Activated naive CD4-positive, alpha-beta T cell treated with anti-CD3 and anti-CD28 coated beads, Interleukin-2, amount 50 U/mL, for 24 hours (primary cell): ENCODE results near the gene SVIL.
"Not testable (repeated sequence)": the region's sequence is repeated elsewhere in the genome, so short reads cannot be mapped to it uniquely, and the experiment has no call there.

Experiments used
- H3K27ac Mint-ChIP-seq: one replicate; pipeline ENCODE4 v1.8.0; 2021; ENCODE audit warnings: mild to moderate bottlenecking, mixed read lengths
- H3K27me3 Mint-ChIP-seq: one replicate; pipeline ENCODE4 v1.8.0; 2021; ENCODE audit warnings: mixed read lengths
- H3K36me3 Mint-ChIP-seq: one replicate; pipeline ENCODE4 v1.8.0; 2021; ENCODE audit warnings: mixed read lengths
- H3K4me1 Mint-ChIP-seq: one replicate; pipeline ENCODE4 v1.8.0; 2021; ENCODE audit warnings: mixed read lengths
- H3K4me3 Mint-ChIP-seq: one replicate; pipeline ENCODE4 v1.8.0; 2021; ENCODE audit warnings: mild to moderate bottlenecking, mixed read lengths
- H3K9me3 Mint-ChIP-seq: one replicate; pipeline ENCODE4 v1.8.0; 2021; ENCODE audit warnings: mixed read lengths

The SVIL gene

GRCh38 chr10:29522061-29522855 lies 112.5 kb downstream of the SVIL start:
- Mint-ChIP-seq H3K36me3 (peaks cover 21% of the 10 kb centered on the region), H3K27ac (no peak overlapping the region)

GRCh38 chr10:29519659-29520058 lies 115.1 kb downstream of the SVIL start:
- Mint-ChIP-seq H3K27me3 (no peaks in the 10 kb centered on the region), H3K4me1 (no peaks in the 10 kb centered on the region), H3K9me3 (no peaks in the 10 kb centered on the region), H3K27ac (no peak overlapping the region), H3K4me3 (no peak overlapping the region), H3K36me3 (peaks cover 17% of the 10 kb centered on the region)

More at GRCh38 chr10:29522061-29522855, 112.5 kb downstream of the SVIL start:
- Mint-ChIP-seq H3K9me3 (no peaks in the 10 kb centered on the region), H3K4me1 (no peaks in the 10 kb centered on the region), H3K4me3 (no peak overlapping the region), H3K27me3 (no peaks in the 10 kb centered on the region)

DNA sequence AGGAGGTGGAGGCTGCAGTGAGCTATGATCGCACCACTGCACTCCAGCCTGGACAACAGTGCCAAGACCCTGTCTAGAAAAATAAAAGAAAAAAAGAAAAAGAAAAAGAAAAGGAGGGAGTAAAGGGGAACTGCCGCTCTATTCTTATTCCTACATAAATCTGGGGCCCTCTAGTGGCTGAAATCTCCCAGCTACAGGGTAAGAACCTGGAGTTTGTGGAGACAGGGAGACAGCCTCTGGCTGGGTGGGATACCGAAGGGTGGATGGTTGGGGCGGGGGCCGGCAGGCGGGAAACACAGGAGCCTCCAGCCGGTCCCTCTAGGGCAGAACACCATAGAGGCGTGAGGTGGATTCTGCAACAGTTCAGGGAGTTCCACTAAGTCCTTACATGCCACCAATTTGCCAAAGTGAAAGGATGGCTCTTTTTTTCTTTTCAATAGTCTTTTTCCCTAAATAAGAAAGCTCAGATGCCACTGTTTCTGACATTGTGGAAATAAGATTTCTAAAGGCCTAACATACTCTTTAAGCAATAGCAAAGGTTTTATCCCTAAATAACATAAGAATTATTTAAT lies 117.3 kb downstream of the SVIL start:
- Mint-ChIP-seq H3K4me1 (no peaks in the 10 kb centered on the region), H3K4me3 (no peak overlapping the region), H3K27ac (no peak overlapping the region), H3K27me3 (no peaks in the 10 kb centered on the region), H3K36me3 (peaks cover 16% of the 10 kb centered on the region), H3K9me3 (no peaks in the 10 kb centered on the region)

DNA sequence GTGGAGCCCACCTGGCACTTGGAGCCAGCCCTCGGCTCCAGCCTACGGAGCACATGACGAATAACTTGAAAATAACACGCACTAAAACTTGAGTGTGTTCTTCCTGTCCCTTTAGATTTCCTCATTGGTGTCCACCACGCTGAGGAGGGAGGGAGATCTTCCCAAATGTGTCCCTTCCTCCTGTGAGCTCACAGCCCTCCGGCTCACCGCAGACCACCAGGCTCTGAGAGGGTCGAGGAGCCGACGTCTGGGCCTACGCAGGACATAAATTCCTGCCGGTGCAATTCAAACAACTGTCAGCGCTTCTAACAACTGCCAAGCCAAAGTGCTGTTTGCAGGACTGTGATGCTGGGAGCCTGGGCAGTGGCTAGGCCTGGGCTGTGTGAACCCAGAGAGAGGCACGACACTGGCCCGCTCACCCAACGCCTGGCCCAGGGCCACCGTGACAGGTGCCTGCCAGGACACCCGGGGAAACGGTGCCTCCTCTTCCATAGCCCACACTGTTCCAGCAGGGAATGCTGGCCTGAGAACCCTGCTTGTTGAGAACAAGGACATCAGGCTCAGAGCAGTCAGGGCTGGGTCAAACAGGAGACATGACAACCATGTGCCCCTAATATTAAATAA lies 118.3 kb downstream of the SVIL start:
- not testable (repeated sequence) for H3K27ac Mint-ChIP-seq

GRCh38 chr10:29515879-29516278 lies 118.9 kb downstream of the SVIL start:
- H3K4me1 Mint-ChIP-seq, H3K27me3 Mint-ChIP-seq, H3K9me3 Mint-ChIP-seq, H3K27ac Mint-ChIP-seq, H3K36me3 Mint-ChIP-seq, H3K4me3 Mint-ChIP-seq: not testable (repeated sequence)

More for the DNA sequence above, 118.3 kb downstream of the SVIL start:
- H3K36me3 Mint-ChIP-seq: peaks cover 11% of the 10 kb centered on the region
- H3K4me3 Mint-ChIP-seq, H3K9me3 Mint-ChIP-seq, H3K27me3 Mint-ChIP-seq, H3K4me1 Mint-ChIP-seq: not testable (repeated sequence)

GRCh38 chr10:29515104-29515503 lies 119.7 kb downstream of the SVIL start:
- H3K36me3 Mint-ChIP-seq, H3K4me1 Mint-ChIP-seq, H3K4me3 Mint-ChIP-seq, H3K27me3 Mint-ChIP-seq, H3K27ac Mint-ChIP-seq, H3K9me3 Mint-ChIP-seq: not testable (repeated sequence)

- no peak overlapping the region for H3K27ac Mint-ChIP-seq
- no peaks in the 10 kb centered on the region for H3K9me3 Mint-ChIP-seq
- no peaks in the 10 kb centered on the region for H3K27me3 Mint-ChIP-seq
- no peak overlapping the region for H3K4me3 Mint-ChIP-seq
- H3K4me1 Mint-ChIP-seq: no peaks in the 10 kb centered on the region
- peaks cover 4% of the 10 kb centered on the region for H3K36me3 Mint-ChIP-seq
Observed at GRCh38 chr10:29514306-29514705, 120.5 kb downstream of the SVIL start.

GRCh38 chr10:29512425-29512974 lies 122.3 kb downstream of the SVIL start:
- Mint-ChIP-seq H3K4me1 (no peaks in the 10 kb centered on the region), H3K27ac (no peak overlapping the region), H3K9me3 (no peaks in the 10 kb centered on the region), H3K27me3 (no peaks in the 10 kb centered on the region), H3K36me3 (peaks cover 2% of the 10 kb centered on the region), H3K4me3 (no peak overlapping the region)

DNA sequence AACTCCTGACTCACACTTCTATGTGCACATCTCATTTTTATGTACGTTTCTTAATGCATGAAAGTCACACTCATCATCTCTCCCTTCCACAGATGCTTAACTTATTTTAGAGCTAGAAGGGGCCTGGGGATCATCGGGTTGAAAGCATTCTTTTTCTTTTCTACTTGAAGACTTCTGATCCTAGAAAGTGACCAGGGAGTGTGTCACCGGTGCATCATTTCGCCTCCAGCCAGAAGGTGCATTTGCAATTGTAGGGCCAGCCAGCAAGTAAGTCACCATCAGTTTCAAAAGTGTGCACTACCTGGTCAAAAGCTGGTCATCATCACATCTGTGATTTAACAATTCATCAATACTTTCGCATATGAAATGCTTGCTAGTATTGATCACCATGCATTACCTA lies 123.0 kb downstream of the SVIL start:
- H3K36me3 Mint-ChIP-seq, H3K4me3 Mint-ChIP-seq, H3K4me1 Mint-ChIP-seq, H3K27me3 Mint-ChIP-seq, H3K9me3 Mint-ChIP-seq, H3K27ac Mint-ChIP-seq: not testable (repeated sequence)

DNA sequence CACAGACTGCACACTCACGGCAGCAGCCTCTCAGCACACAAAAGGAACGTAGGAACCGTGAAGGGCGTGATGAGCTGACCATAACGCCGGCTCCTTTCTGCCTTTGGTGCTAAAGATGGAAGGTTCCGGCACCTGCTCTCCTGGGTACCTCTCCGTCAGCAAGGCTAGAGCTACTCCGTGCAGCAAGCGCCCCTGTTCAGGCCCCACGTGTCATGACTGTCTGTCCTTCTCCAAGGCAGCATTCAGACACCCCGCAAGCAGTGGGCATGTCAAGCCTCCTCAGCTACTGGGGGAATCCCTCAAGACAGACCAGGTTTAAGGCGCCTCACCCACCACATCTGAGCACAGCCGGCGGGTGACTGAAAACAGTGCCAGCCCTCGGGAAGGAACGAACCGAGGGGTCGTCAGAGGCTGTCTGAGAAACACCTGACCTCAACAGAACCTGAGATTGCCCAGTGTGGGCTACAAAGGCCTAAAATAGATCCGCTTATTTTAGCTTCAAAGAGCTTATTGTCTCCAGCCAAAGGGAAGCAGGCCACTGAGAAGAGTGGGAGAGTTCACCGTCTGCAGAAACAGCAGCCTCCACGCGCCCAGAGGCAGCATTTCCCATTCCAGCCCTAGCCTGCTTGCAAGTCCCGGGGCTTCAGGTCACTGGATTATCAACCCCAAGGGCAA lies 124.2 kb downstream of the SVIL start:
- H3K4me1 Mint-ChIP-seq, H3K4me3 Mint-ChIP-seq, H3K9me3 Mint-ChIP-seq, H3K27me3 Mint-ChIP-seq, H3K27ac Mint-ChIP-seq, H3K36me3 Mint-ChIP-seq: not testable (repeated sequence)

DNA sequence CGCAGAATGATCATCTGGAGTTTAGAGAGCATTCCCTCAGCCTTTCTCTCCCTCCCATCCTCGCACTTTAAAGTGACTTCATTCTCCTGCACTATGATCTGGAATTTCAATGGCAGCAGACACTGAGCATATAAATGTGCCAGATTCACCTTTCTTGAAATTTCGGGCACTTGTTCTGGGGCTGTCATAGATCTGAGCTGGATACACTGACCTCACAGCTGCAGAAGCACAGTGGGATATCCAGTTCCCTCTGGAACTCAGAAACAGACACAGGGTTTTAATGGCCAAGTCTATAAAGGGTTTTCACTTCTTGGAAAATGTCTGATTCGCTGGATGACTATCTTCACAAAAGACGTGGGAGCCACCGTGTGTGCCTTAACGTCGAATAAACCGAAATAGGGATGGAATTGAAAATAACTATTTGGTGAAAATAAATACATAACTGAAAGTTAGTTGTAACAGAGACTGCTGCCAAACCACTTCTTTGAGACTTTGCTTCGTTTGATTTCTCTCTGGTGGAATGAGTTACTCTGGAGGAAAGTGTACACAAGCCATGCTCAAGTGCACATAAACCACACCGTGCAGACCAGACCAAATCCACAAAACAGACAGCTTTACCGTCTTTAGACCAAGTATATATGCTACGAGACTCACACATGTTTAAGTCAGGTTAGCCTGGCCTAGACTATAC lies 126.1 kb downstream of the SVIL start:
- Mint-ChIP-seq H3K27me3 (no peaks in the 10 kb centered on the region), H3K27ac (no peak overlapping the region), H3K9me3 (no peaks in the 10 kb centered on the region), H3K4me1 (no peaks in the 10 kb centered on the region), H3K4me3 (no peak overlapping the region), H3K36me3 (peaks cover 13% of the 10 kb centered on the region)

DNA sequence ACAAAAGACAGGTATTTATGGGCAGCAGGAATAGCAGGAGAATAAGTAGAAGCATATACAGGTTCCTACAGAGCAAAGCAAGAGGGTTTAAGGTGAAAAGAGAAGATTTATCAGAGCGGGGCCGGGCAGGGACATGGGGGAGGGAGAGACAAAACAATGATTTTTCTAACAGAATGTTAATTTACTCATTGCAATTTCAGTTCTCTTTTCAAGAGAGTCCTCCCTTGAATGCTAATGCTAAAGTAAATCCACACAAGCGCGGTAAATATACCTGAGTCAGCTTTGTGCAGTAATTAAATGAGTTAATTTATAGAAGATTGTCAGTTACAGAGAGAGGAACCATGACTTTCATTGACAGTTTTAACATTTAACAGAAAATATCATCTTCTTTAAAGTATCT lies 127.0 kb downstream of the SVIL start:
- peaks cover 13% of the 10 kb centered on the region for H3K36me3 Mint-ChIP-seq
- H3K27me3 Mint-ChIP-seq, H3K9me3 Mint-ChIP-seq, H3K4me1 Mint-ChIP-seq, H3K27ac Mint-ChIP-seq, H3K4me3 Mint-ChIP-seq: not testable (repeated sequence)

- not testable (repeated sequence) for H3K9me3 Mint-ChIP-seq, H3K4me1 Mint-ChIP-seq, H3K27ac Mint-ChIP-seq
Observed at GRCh38 chr10:29506324-29506921, 128.3 kb downstream of the SVIL start.

DNA sequence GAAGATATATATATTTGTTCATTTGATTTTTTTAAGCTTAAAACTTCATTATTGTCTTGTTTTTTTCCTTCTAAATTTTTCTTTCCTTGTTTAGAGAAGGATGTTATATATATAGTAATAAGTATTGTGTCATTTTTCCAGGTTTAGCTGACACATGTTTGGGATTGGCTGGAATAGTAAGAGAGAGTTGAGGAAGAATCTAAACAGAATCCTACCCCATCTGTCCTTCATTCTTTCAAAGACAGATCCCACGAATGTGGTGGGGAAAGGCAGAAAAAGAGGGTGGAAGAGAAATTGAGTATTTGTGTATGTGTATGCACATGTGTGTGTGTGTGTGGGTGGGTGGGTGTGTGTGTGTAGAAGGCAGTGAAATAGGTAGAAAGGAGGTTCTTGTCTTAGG lies 132.4 kb downstream of the SVIL start:
- Mint-ChIP-seq H3K9me3 (no peaks in the 10 kb centered on the region), H3K4me1 (no peaks in the 10 kb centered on the region), H3K27ac (no peak overlapping the region), H3K36me3 (peaks cover 17% of the 10 kb centered on the region), H3K27me3 (no peaks in the 10 kb centered on the region), H3K4me3 (no peak overlapping the region)

More at GRCh38 chr10:29506324-29506921, 128.3 kb downstream of the SVIL start:
- H3K36me3 Mint-ChIP-seq: peaks cover 18% of the 10 kb centered on the region
- not testable (repeated sequence) for H3K4me3 Mint-ChIP-seq, H3K27me3 Mint-ChIP-seq

DNA sequence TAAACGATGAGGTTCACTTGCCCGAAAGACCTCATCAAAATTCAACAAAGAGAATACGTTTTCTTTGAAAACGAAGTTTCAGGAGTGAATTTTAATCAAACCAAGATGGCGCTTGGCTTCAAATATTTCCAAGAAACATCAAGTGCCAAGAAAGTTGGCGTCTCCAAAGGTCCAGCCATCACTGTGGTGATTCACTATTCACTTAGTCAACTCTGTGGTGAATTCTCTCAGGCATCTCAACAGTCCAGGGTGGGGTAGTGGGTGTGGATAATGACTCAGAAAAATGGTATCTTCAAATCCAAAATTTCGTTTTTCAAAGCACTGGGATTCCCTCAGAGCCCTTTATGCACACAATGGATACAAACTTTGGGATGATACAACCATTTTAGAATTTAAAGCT lies 133.1 kb downstream of the SVIL start:
- Mint-ChIP-seq H3K27me3 (no peaks in the 10 kb centered on the region), H3K36me3 (peaks cover 16% of the 10 kb centered on the region), H3K4me3 (no peak overlapping the region), H3K9me3 (no peaks in the 10 kb centered on the region), H3K27ac (no peak overlapping the region), H3K4me1 (peaks cover under 1% of the 10 kb centered on the region)
